CD4-positive, alpha-beta T cell (primary cell): Measurements from ENCODE around the gene NRN1L. TPM values are rescaled to one million over a fixed set of nuclear protein-coding genes. Genes with fewer than 3 reads are reported as not detected.
A peak's percentile ranks its signal among the peaks of the same experiment; 100 is the strongest.

ENCODE experiments used
- ATAC-seq: fragments of 200-7000 bp; cut with Tn5 transposase; one replicate; pipeline ENCODE4 v1.10.0; 2022; ENCODE audit warnings: mild to moderate bottlenecking; ENCODE audit not compliant: poor library complexity
- CTCF ChIA-PET: fragments of 350-600 bp; sonication (Branson Sonifier 250); formaldehyde crosslinking; loops from one replicate; lab custom pipeline; 2021; ENCODE audit warnings: antibody characterized with exemption, inconsistent platforms; lab: Charles Lee
- POLR2A ChIA-PET: fragments of 350-600 bp; sonication (Branson Sonifier 250); formaldehyde crosslinking; loops from one replicate; lab custom pipeline; 2021; ENCODE audit warnings: antibody characterized with exemption, inconsistent platforms; lab: Charles Lee
- DNase-seq, 14 experiments: peaks; one replicate each; pipeline ENCODE4 v3.0.0-alpha.2; 2013 to 2020; ENCODE audit warnings: mixed read lengths in 2 of 14
- H3K27ac ChIP-seq, 2 donors: one replicate each; pipeline versions ENCODE4 v1.5.1 to v1.7.0; 2013; ENCODE audit warnings: low read length in 2 of 2, low read depth in 1 of 2, mild to moderate bottlenecking in 1 of 2
- H3K27me3 ChIP-seq, 2 experiments: 1 replicate in 1 of 2; 2 replicates in 1 of 2; pipeline versions ENCODE4 v1.6.1 to v1.7.0; 2013; ENCODE audit warnings: low read length in 2 of 2, control low read depth in 1 of 2, mild to moderate bottlenecking in 1 of 2, moderate library complexity in 1 of 2; ENCODE audit not compliant: insufficient read depth in 2 of 2, control insufficient read depth in 1 of 2
- H3K36me3 ChIP-seq: one replicate; pipeline ENCODE4 v1.6.1; 2013; ENCODE audit warnings: low read length, control low read depth; ENCODE audit not compliant: insufficient read depth
- H3K4me1 ChIP-seq: one replicate; pipeline ENCODE4 v1.6.1; 2013; ENCODE audit warnings: low read length, control low read depth; ENCODE audit not compliant: insufficient read depth
- H3K4me3 ChIP-seq: one replicate; pipeline ENCODE4 v1.5.1; 2013; ENCODE audit warnings: mild to moderate bottlenecking, low read length, moderate library complexity
- H3K9me3 ChIP-seq, 2 experiments: 1 replicate in 1 of 2; 2 replicates in 1 of 2; pipeline versions ENCODE4 v1.6.1 to v1.7.0; 2013; ENCODE audit warnings: low read length in 2 of 2, mild to moderate bottlenecking in 2 of 2, control low read depth in 1 of 2, moderate library complexity in 1 of 2; ENCODE audit not compliant: control insufficient read depth in 1 of 2, insufficient read depth in 1 of 2
- H3K27ac Mint-ChIP-seq: one replicate; pipeline ENCODE4 v1.8.0; 2020; ENCODE audit warnings: mixed read lengths
- H3K27me3 Mint-ChIP-seq: one replicate; pipeline ENCODE4 v1.8.0; 2021; ENCODE audit warnings: mixed read lengths
- H3K36me3 Mint-ChIP-seq: one replicate; pipeline ENCODE4 v1.8.0; 2021; ENCODE audit warnings: low read depth, mixed read lengths
- H3K4me1 Mint-ChIP-seq: one replicate; pipeline ENCODE4 v1.8.0; 2021; ENCODE audit warnings: low read depth, mixed read lengths
- H3K4me3 Mint-ChIP-seq: one replicate; pipeline ENCODE4 v1.8.0; 2020; ENCODE audit warnings: mild to moderate bottlenecking, mixed read lengths
- H3K9me3 Mint-ChIP-seq: one replicate; pipeline ENCODE4 v1.8.0; 2020; ENCODE audit warnings: mixed read lengths
- intact Hi-C, 2 experiments: fragments of 100-400 bp; cut with DNase I in 1 of 2; cut with micrococcal nuclease in 1 of 2; formaldehyde crosslinking; loops; one replicate each; pipeline versions ENCODE4 v1.15.1 to v1.9.0; 2023 to 2025; cut with DNase I, micrococcal nuclease
- total RNA-seq, 174 experiments: library from RNA in 2 of 174; stranded (reverse) in 2 of 174; gene quantifications; one replicate each; pipeline ENCODE4 v1.2.3 and lab custom pipeline; 2021 to 2026
- TF ChIP-seq, protein P1 (sequence below): fragments of 200-600 bp; IDR thresholded peaks from one replicate; pipeline ENCODE4 v1.8.0; 2022; ENCODE audit warnings: antibody characterized with exemption, mild to moderate bottlenecking

The NRN1L gene
- total RNA-seq, 2 experiments from 2014 or later = 2.9 to 4.4 TPM

DNA sequence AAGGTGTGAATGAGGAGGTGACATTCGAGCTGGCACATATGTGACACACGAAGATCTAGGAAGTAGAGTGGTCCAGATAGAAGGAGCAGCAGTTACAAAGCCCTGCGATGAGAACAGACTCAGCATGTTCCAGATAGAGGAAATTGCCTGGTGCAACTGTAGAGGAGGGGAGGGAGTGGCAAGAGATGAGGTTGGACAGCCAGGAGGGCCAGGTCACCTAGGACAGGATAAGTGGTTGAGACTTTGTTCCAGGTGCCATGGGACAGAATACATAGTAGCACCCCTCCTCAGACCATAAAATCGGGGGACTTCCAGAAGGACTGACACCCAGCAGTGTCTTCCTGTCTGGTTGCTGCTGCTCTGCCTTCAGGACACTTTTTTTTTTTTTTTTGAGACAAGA lies 26.2 kb upstream of the NRN1L start:
- peak overlapping the region in 1 of 2 donors; percentile 22 for H3K27ac ChIP-seq
- H3K27me3 Mint-ChIP-seq = no peaks in the 10 kb centered on the region
- no peaks in the 10 kb centered on the region for H3K9me3 Mint-ChIP-seq
- no peak overlapping the region for H3K4me3 Mint-ChIP-seq
- ATAC-seq = peak; percentile 13
- peaks cover 24% of the 10 kb centered on the region for H3K36me3 ChIP-seq
- POLR2A ChIA-PET = no interaction called here
- H3K4me1 ChIP-seq = peaks cover 31% of the 10 kb centered on the region
- no peaks in the 10 kb centered on the region for H3K27me3 ChIP-seq
- no peak overlapping the region for H3K4me3 ChIP-seq
- TF ChIP-seq, protein P1, sequence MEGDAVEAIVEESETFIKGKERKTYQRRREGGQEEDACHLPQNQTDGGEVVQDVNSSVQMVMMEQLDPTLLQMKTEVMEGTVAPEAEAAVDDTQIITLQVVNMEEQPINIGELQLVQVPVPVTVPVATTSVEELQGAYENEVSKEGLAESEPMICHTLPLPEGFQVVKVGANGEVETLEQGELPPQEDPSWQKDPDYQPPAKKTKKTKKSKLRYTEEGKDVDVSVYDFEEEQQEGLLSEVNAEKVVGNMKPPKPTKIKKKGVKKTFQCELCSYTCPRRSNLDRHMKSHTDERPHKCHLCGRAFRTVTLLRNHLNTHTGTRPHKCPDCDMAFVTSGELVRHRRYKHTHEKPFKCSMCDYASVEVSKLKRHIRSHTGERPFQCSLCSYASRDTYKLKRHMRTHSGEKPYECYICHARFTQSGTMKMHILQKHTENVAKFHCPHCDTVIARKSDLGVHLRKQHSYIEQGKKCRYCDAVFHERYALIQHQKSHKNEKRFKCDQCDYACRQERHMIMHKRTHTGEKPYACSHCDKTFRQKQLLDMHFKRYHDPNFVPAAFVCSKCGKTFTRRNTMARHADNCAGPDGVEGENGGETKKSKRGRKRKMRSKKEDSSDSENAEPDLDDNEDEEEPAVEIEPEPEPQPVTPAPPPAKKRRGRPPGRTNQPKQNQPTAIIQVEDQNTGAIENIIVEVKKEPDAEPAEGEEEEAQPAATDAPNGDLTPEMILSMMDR = no peak
- peaks cover 31% of the 10 kb centered on the region for H3K4me1 Mint-ChIP-seq
- DNase-seq = peak in 1 of 14 experiments; percentile 42
- no peaks in the 10 kb centered on the region for H3K9me3 ChIP-seq
- intact Hi-C loops = no loop called here
- peaks cover 15% of the 10 kb centered on the region for H3K36me3 Mint-ChIP-seq
- H3K27ac Mint-ChIP-seq = peak overlapping the region; percentile 77
- CTCF ChIA-PET = interaction anchor here (1.2 to 1.8 kb wide), 3 partner anchors 16 to 42 kb away, joined by 4 to 7 read pairs (median 6); partner anchors contain the start of gene THAP11

DNA sequence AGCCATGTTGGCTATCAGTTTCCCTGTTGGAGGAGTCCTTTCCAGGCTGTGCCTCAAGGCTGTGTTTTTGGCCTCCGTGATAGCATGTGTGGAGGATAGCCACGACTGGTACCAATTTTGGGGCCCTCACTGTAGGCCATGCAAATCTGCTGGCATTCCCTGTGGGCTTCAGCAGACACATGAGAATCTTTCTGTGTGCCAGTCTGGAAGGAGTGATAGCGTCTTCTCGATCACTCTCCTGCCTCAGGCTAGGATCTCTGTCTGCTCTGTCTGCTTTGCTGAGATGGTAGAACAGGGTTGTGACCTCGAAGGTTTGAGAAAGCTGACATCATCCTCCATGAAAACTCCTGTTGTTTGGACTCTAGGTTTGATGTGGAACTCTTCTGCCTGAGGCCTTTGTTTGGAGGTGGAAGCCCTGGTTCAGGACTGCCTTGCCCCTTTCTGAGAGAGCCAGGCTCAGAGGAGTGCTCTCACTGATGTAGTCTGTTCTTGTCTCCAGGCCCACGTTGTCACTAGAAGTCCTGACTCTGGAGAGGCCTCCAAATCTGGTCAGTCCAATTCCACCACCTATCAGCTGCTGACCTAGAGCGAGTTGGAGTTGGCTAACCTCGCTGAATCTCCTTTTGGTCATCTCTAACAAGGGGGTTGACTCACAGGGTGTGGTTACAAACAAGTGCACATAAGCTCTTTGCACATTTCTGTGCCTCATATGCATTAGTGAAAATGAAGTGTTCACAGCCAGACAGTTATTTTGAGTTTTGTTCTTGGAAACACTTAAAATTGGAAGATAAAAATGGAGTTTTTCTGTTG lies 23.9 kb upstream of the NRN1L start:
- H3K4me1 Mint-ChIP-seq = peaks cover 26% of the 10 kb centered on the region
- H3K4me1 ChIP-seq = peaks cover 21% of the 10 kb centered on the region
- H3K27ac ChIP-seq = no peak overlapping the region
- peaks cover 20% of the 10 kb centered on the region for H3K36me3 Mint-ChIP-seq
- H3K27me3 Mint-ChIP-seq = no peaks in the 10 kb centered on the region
- H3K27ac Mint-ChIP-seq = peak overlapping the region; percentile 30
- DNase-seq = no peak
- POLR2A ChIA-PET = no interaction called here
- intact Hi-C loops = no loop called here
- no peaks in the 10 kb centered on the region for H3K9me3 ChIP-seq
- H3K4me3 Mint-ChIP-seq = no peak overlapping the region
- no peak overlapping the region for H3K4me3 ChIP-seq
- peaks cover 30% of the 10 kb centered on the region for H3K36me3 ChIP-seq
- CTCF ChIA-PET = interaction anchor here (0.5 to 1.7 kb wide), 3 partner anchors 17 to 163 kb away, joined by 3 to 4 read pairs (median 3); no protein-coding TSS in a partner anchor
- TF ChIP-seq, protein P1 = no peak
- ATAC-seq = no peak
- H3K27me3 ChIP-seq = no peaks in the 10 kb centered on the region
- no peaks in the 10 kb centered on the region for H3K9me3 Mint-ChIP-seq

DNA sequence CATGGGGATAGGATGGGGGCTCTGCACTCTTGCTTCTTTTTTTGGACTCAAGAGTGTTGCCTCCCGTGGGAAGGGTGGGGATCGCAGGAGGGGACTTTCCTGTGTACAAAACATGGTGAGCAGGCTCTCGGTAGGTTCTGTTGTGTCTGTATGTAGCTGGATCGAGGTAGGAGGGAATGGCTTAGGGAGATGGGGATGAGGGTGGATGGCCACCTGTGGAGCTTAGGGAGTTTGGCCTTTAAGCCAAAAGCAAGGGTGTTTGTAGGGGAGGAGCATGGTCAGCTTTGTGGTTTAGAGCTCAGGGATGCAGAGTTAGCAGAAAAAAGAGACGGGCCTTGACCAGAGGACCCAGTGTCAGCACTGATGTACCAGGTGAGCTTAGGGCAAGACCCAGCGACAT lies 22.8 kb upstream of the NRN1L start:
- ChIA-PET CTCF (interaction anchor here (1.4 kb wide), 1 partner anchor 19 kb away, joined by 3 read pairs; no protein-coding TSS in a partner anchor), POLR2A (interaction anchor here (1.3 kb wide), 1 partner anchor 46 kb away, joined by 3 read pairs; no protein-coding TSS in a partner anchor)
- H3K9me3 ChIP-seq = no peaks in the 10 kb centered on the region
- no peak for DNase-seq
- Mint-ChIP-seq H3K27ac (no peak overlapping the region), H3K9me3 (no peaks in the 10 kb centered on the region), H3K27me3 (no peaks in the 10 kb centered on the region), H3K4me3 (no peak overlapping the region), H3K36me3 (peaks cover 25% of the 10 kb centered on the region), H3K4me1 (peaks cover 22% of the 10 kb centered on the region)
- H3K4me3 ChIP-seq = no peak overlapping the region
- ATAC-seq = no peak
- H3K4me1 ChIP-seq = peaks cover 17% of the 10 kb centered on the region
- TF ChIP-seq, protein P1 = no peak
- no peak overlapping the region for H3K27ac ChIP-seq
- intact Hi-C loops = no loop called here
- H3K27me3 ChIP-seq = no peaks in the 10 kb centered on the region
- peaks cover 34% of the 10 kb centered on the region for H3K36me3 ChIP-seq
